WERI-Rb-1 (cell line): Measurements from ENCODE around the gene PROSER3.

Experiments used
- DNase-seq: peaks from one replicate; pipeline ENCODE4 v3.0.0-alpha.2; 2020
- H3K27ac ChIP-seq: fragments of 250-450 bp; sonication (Bioruptor Pico); 2 replicates; pipeline ENCODE4 v1.5.1; 2020; ENCODE audit warnings: mild to moderate bottlenecking, moderate library complexity
- H3K27me3 ChIP-seq: fragments of 250-450 bp; sonication (Bioruptor Pico); 2 replicates; pipeline ENCODE4 v1.5.1; 2021; ENCODE audit warnings: mild to moderate bottlenecking, low read depth, moderate library complexity; ENCODE audit not compliant: insufficient read depth, severe bottlenecking
- H3K36me3 ChIP-seq: fragments of 250-450 bp; sonication (Bioruptor Pico); 2 replicates; pipeline ENCODE4 v1.5.1; 2020; ENCODE audit warnings: mild to moderate bottlenecking, moderate library complexity
- H3K4me3 ChIP-seq: 2 replicates; pipeline ENCODE4 v1.5.1; 2011; ENCODE audit warnings: low read depth, mild to moderate bottlenecking, control low read depth, low read length
- H3K9me3 ChIP-seq: fragments of 250-450 bp; sonication (Bioruptor Pico); 2 replicates; pipeline ENCODE4 v1.5.1; 2021; ENCODE audit warnings: mild to moderate bottlenecking, moderate library complexity; ENCODE audit not compliant: severe bottlenecking
- CTCF ChIP-seq: IDR thresholded peaks from 2 replicates; pipeline ENCODE4 v1.5.1; 2011; ENCODE audit warnings: low read depth, mild to moderate bottlenecking, control low read depth, inconsistent platforms, low read length

The PROSER3 gene

GRCh38 chr19:35743640-35744429, 14.1 kb upstream of the PROSER3 start:
- Histone ChIP-seq H3K9me3 (no peaks in the 10 kb centered on the region), H3K27me3 (no peaks in the 10 kb centered on the region), H3K36me3 (peaks cover 12% of the 10 kb centered on the region), H3K4me3 (no peak overlapping the region), H3K27ac (no peak overlapping the region)
- TF ChIP-seq CTCF = no peak
- DNase-seq = no peak

GRCh38 chr19:35744430-35745327, 13.3 kb upstream of the PROSER3 start:
- H3K9me3 ChIP-seq = no peaks in the 10 kb centered on the region
- peak overlapping the region; percentile 83 for H3K4me3 ChIP-seq
- no peaks in the 10 kb centered on the region for H3K27me3 ChIP-seq
- peak overlapping the region; percentile 95 for H3K27ac ChIP-seq
- peaks cover 6% of the 10 kb centered on the region; the same call in 1 of the 2 replicates for H3K36me3 ChIP-seq
- peak; percentile 60 for TF ChIP-seq CTCF
- DNase-seq = peak; percentile 97

GRCh38 chr19:35745328-35746086, 12.5 kb upstream of the PROSER3 start, which contains the start of the genes PSENEN and U2AF1L4:
TSS of gene PSENEN (plus strand) at chr19:35745651. CDS start at chr19:35745931, 280 bp downstream.
TSS of gene U2AF1L4 (minus strand) at chr19:35745418. CDS start at chr19:35745391, 27 bp downstream.
- peak; percentile 97 for DNase-seq
- TF ChIP-seq CTCF = no peak
- Histone ChIP-seq H3K27ac (peak within 1 kb of the TSS; percentile 95), H3K9me3 (no peaks in the 10 kb centered on the region), H3K36me3 (peaks cover 6% of the 10 kb centered on the region; the same call in 1 of the 2 replicates), H3K27me3 (no peaks in the 10 kb centered on the region), H3K4me3 (peak within 1 kb of the TSS; percentile 83)

GRCh38 chr19:35746087-35746462, 11.9 kb upstream of the PROSER3 start:
- DNase-seq = no peak
- peak overlapping the region; percentile 95 for H3K27ac ChIP-seq
- H3K9me3 ChIP-seq = no peaks in the 10 kb centered on the region
- H3K27me3 ChIP-seq = no peaks in the 10 kb centered on the region
- H3K36me3 ChIP-seq = peaks cover 6% of the 10 kb centered on the region; the same call in 1 of the 2 replicates
- peak overlapping the region; percentile 83 for H3K4me3 ChIP-seq
- TF ChIP-seq CTCF = no peak

- TF ChIP-seq CTCF = no peak
- no peaks in the 10 kb centered on the region for H3K27me3 ChIP-seq
- no peaks in the 10 kb centered on the region for H3K9me3 ChIP-seq
- no peak overlapping the region for H3K4me3 ChIP-seq
- no peak for DNase-seq
- H3K27ac ChIP-seq = no peak overlapping the region
- peaks cover 6% of the 10 kb centered on the region; the same call in 1 of the 2 replicates for H3K36me3 ChIP-seq
Measured at GRCh38 chr19:35746531-35746930, 11.4 kb upstream of the PROSER3 start.
